Liver (tissue), 9 donors: ENCODE data around the gene CYTH2. TPM values are rescaled to one million over a fixed set of nuclear protein-coding genes. Genes with fewer than 3 reads are reported as not detected.

Experiments used
- DNase-seq: peaks from one replicate; pipeline ENCODE4 v3.0.0-alpha.2; 2017; ENCODE audit warnings: low spot score
- H3K27ac ChIP-seq, 2 donors: one replicate each; pipeline ENCODE4 v1.7.0; 2013; ENCODE audit warnings: inconsistent platforms in 2 of 2, low read length in 2 of 2, control low read depth in 1 of 2, low read depth in 1 of 2, mild to moderate bottlenecking in 1 of 2
- H3K27me3 ChIP-seq, 4 donors: one replicate each; pipeline versions ENCODE4 v1.6.1 to v1.7.0; 2013; ENCODE audit warnings: low read length in 3 of 4, inconsistent platforms in 1 of 4, mild to moderate bottlenecking in 1 of 4, moderate library complexity in 1 of 4; ENCODE audit not compliant: control insufficient read depth in 4 of 4, insufficient read depth in 4 of 4
- H3K36me3 ChIP-seq, 4 donors: one replicate each; pipeline versions ENCODE4 v1.6.1 to v1.7.0; 2013; ENCODE audit warnings: low read length in 3 of 4, mild to moderate bottlenecking in 3 of 4, low read depth in 1 of 4, moderate library complexity in 1 of 4; ENCODE audit not compliant: control insufficient read depth in 4 of 4, insufficient read depth in 3 of 4
- H3K4me1 ChIP-seq, 4 donors: one replicate each; pipeline versions ENCODE4 v1.6.1 to v1.7.0; 2013; ENCODE audit warnings: low read length in 3 of 4, mild to moderate bottlenecking in 3 of 4, moderate library complexity in 1 of 4; ENCODE audit not compliant: control insufficient read depth in 4 of 4, insufficient read depth in 4 of 4
- H3K4me3 ChIP-seq, 3 donors: one replicate each; pipeline versions ENCODE4 v1.6.1 to v1.7.0; 2013; ENCODE audit warnings: low read length in 3 of 3, control low read depth in 1 of 3, low read depth in 1 of 3, mild to moderate bottlenecking in 1 of 3
- H3K9ac ChIP-seq, 2 donors: one replicate each; pipeline ENCODE4 v1.7.0; 2013; ENCODE audit warnings: low read length in 2 of 2, mild to moderate bottlenecking in 2 of 2, moderate library complexity in 2 of 2, control low read depth in 1 of 2, low read depth in 1 of 2
- H3K9me3 ChIP-seq, 4 donors: one replicate each; pipeline versions ENCODE4 v1.6.1 to v1.7.0; 2013; ENCODE audit warnings: low read length in 3 of 4; ENCODE audit not compliant: control insufficient read depth in 4 of 4
- EGR1 ChIP-seq, 2 donors: IDR thresholded peaks; 2 replicates each; pipeline ENCODE4 v1.6.1; 2016 to 2018; ENCODE audit warnings: antibody characterized with exemption in 2 of 2, low read depth in 2 of 2
- FOXA2 ChIP-seq: IDR thresholded peaks from 2 replicates; pipeline ENCODE4 v1.6.1; 2016; ENCODE audit warnings: antibody characterized with exemption
- GABPA ChIP-seq, 2 donors: IDR thresholded peaks in 1 of 2; conservative IDR thresholded peaks in 1 of 2; 2 replicates each; pipeline ENCODE4 v1.6.1; 2016; ENCODE audit warnings: antibody characterized with exemption in 2 of 2, mild to moderate bottlenecking in 1 of 2, moderate library complexity in 1 of 2
- HNF4A ChIP-seq, 2 donors: conservative IDR thresholded peaks; 2 replicates each; pipeline ENCODE4 v1.6.1; 2016; ENCODE audit warnings: antibody characterized with exemption in 2 of 2, mild to moderate bottlenecking in 2 of 2
- HNF4G ChIP-seq: IDR thresholded peaks from 2 replicates; pipeline ENCODE4 v1.6.1; 2016; ENCODE audit warnings: antibody characterized with exemption
- JUND ChIP-seq, 2 donors: IDR thresholded peaks; 2 replicates each; pipeline ENCODE4 v1.6.1; 2016; ENCODE audit warnings: antibody characterized with exemption in 2 of 2
- MAX ChIP-seq: IDR thresholded peaks from 2 replicates; pipeline ENCODE4 v1.6.1; 2016; ENCODE audit warnings: antibody characterized with exemption
- NR2F2 ChIP-seq: IDR thresholded peaks from 2 replicates; pipeline ENCODE4 v1.6.1; 2016; ENCODE audit warnings: antibody characterized with exemption
- RAD21 ChIP-seq, 2 donors: IDR thresholded peaks; 2 replicates each; pipeline ENCODE4 v1.6.1; 2016; ENCODE audit warnings: antibody characterized with exemption in 2 of 2, mild to moderate bottlenecking in 2 of 2
- RXRA ChIP-seq, 2 donors: IDR thresholded peaks; 2 replicates each; pipeline ENCODE4 v1.6.1; 2017 to 2018; ENCODE audit warnings: antibody characterized with exemption in 2 of 2, mild to moderate bottlenecking in 1 of 2
- TAF1 ChIP-seq: conservative IDR thresholded peaks from 2 replicates; pipeline ENCODE4 v1.6.1; 2016; ENCODE audit warnings: antibody characterized with exemption, mild to moderate bottlenecking
- YY1 ChIP-seq: IDR thresholded peaks from 2 replicates; pipeline ENCODE4 v1.6.1; 2016; ENCODE audit warnings: antibody characterized with exemption, mild to moderate bottlenecking
- WGBS: extraction: QIAGEN DNeasy Blood & Tissue Kit; methylation state at CpG from one replicate; pipeline ENCODE4 v1.1.7; 2013; 5-methylcytosine and 5-hydroxymethylcytosine counted together
- polyA plus RNA-seq, 2 donors: library from polyadenylated mRNA; stranded (reverse) in 1 of 2; unstranded in 1 of 2; fragments of 200-250 nt in 1 of 2; fragments of >200 nt in 1 of 2; fragmentation: Nextera tagmentation in 1 of 2; extraction: Ambion mirVana in 1 of 2; gene quantifications; one replicate each; pipeline versions ENCODE4 v1.2.1 to v1.2.3, GENCODE V29; 2013 to 2015
- total RNA-seq, 2 donors: library from RNA; depleted of rRNA; stranded (reverse); fragments of >200 nt; gene quantifications; one replicate each; pipeline ENCODE4 v1.2.3, GENCODE V29; 2014
- TF ChIP-seq, protein P1 (sequence below): fragments of 150-350 bp; IDR thresholded peaks from 2 replicates; pipeline ENCODE4 v1.5.1; 2017; ENCODE audit warnings: improper control_type of control experiment, low read depth, low read length; ENCODE audit not compliant: missing input control
- TF ChIP-seq, protein P2 (sequence below): IDR thresholded peaks from 2 replicates; pipeline ENCODE4 v1.6.1; 2016; ENCODE audit warnings: antibody characterized with exemption
- donor health status: healthy.
- donor health status: healthy.
- donor health status: healthy.
- donor health status: healthy.
- donor health status: healthy.

CYTH2 gene
- total and polyA plus RNA-seq, 4 donors = 13.0 to 16.9 (median 13.2) TPM

GRCh38 chr19:48455171-48455907 is 13.8 kb upstream of the CYTH2 start, which contains the start of gene KCNJ14:
KCNJ14 (plus strand) TSS chr19:48455574; CDS start chr19:48461725, 6,151 bp downstream.
- Histone ChIP-seq H3K27me3 (no peaks in the 10 kb centered on the region), H3K4me1 (peaks cover 0 to 6% (median 5%) of the 10 kb centered on the region in 4 donors), H3K36me3 (peaks cover 19 to 51% (median 23%) of the 10 kb centered on the region in 4 donors), H3K4me3 (no peak within 1 kb of the TSS), H3K27ac (no peak within 1 kb of the TSS), H3K9ac (no peak within 1 kb of the TSS), H3K9me3 (no peaks in the 10 kb centered on the region)
- 92% methylated on average over 16 of the region's 16 CpGs for WGBS
- no peak for TF ChIP-seq JUND (IDR thresholded peaks at IDR 0.05)
- TF ChIP-seq MAX = no peak
- TF ChIP-seq GABPA (IDR thresholded peaks at IDR 0.05 in 1 of 2, conservative IDR thresholded peaks at IDR 0.05 in 1 of 2) = no peak
- TF ChIP-seq RAD21 (IDR thresholded peaks at IDR 0.05) = no peak
- no peak for TF ChIP-seq HNF4G
- no peak for TF ChIP-seq TAF1
- no peak for DNase-seq

- peaks cover 0 to 6% (median 5%) of the 10 kb centered on the region in 4 donors for H3K4me1 ChIP-seq
- DNase-seq = no peak
- no peak overlapping the region for H3K4me3 ChIP-seq
- H3K9ac ChIP-seq = no peak overlapping the region
- 93% methylated on average over 11 of the region's 11 CpGs for WGBS
- H3K9me3 ChIP-seq = no peaks in the 10 kb centered on the region
- no peak for TF ChIP-seq HNF4A (conservative IDR thresholded peaks at IDR 0.05)
- TF ChIP-seq, protein P1, sequence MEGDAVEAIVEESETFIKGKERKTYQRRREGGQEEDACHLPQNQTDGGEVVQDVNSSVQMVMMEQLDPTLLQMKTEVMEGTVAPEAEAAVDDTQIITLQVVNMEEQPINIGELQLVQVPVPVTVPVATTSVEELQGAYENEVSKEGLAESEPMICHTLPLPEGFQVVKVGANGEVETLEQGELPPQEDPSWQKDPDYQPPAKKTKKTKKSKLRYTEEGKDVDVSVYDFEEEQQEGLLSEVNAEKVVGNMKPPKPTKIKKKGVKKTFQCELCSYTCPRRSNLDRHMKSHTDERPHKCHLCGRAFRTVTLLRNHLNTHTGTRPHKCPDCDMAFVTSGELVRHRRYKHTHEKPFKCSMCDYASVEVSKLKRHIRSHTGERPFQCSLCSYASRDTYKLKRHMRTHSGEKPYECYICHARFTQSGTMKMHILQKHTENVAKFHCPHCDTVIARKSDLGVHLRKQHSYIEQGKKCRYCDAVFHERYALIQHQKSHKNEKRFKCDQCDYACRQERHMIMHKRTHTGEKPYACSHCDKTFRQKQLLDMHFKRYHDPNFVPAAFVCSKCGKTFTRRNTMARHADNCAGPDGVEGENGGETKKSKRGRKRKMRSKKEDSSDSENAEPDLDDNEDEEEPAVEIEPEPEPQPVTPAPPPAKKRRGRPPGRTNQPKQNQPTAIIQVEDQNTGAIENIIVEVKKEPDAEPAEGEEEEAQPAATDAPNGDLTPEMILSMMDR = no peak
- TF ChIP-seq HNF4G = no peak
- TF ChIP-seq YY1 = no peak
- no peak for TF ChIP-seq RXRA (IDR thresholded peaks at IDR 0.05)
- TF ChIP-seq NR2F2 = no peak
- TF ChIP-seq, protein P2, sequence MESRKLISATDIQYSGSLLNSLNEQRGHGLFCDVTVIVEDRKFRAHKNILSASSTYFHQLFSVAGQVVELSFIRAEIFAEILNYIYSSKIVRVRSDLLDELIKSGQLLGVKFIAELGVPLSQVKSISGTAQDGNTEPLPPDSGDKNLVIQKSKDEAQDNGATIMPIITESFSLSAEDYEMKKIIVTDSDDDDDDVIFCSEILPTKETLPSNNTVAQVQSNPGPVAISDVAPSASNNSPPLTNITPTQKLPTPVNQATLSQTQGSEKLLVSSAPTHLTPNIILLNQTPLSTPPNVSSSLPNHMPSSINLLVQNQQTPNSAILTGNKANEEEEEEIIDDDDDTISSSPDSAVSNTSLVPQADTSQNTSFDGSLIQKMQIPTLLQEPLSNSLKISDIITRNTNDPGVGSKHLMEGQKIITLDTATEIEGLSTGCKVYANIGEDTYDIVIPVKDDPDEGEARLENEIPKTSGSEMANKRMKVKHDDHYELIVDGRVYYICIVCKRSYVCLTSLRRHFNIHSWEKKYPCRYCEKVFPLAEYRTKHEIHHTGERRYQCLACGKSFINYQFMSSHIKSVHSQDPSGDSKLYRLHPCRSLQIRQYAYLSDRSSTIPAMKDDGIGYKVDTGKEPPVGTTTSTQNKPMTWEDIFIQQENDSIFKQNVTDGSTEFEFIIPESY = no peak
- no peak for TF ChIP-seq EGR1 (IDR thresholded peaks at IDR 0.05; ENCODE audit: low read depth in 2 of 2)
- no peak for TF ChIP-seq FOXA2
- H3K36me3 ChIP-seq = peaks cover 12 to 45% (median 18%) of the 10 kb centered on the region in 4 donors
- no peaks in the 10 kb centered on the region for H3K27me3 ChIP-seq
- H3K27ac ChIP-seq = no peak overlapping the region
Observed at GRCh38 chr19:48455908-48456562, 13.1 kb upstream of the CYTH2 start.
